ENCODE measurements around the gene SLC45A2.

Gene SLC45A2

GRCh38 chr5:33994845-33995244, 10.4 kb upstream of the SLC45A2 start:
- Histone ChIP-seq H3K27me3 (ENCODE audit: control insufficient read depth in 1 of 2, insufficient read depth in 2 of 2, low read length in 2 of 2) (no peaks in the 10 kb centered on the region), H3K4me3 (ENCODE audit: low read length in 2 of 2) (no peak overlapping the region), H3K27ac (ENCODE audit: low read length) (no peak overlapping the region), H3K9me3 (ENCODE audit: control insufficient read depth in 2 of 2, low read length in 2 of 2) (no peaks in the 10 kb centered on the region), H3K9ac (ENCODE audit: low read length in 2 of 2) (no peak overlapping the region), H3K36me3 (ENCODE audit: control insufficient read depth in 2 of 2, insufficient read depth in 2 of 2, low read length in 2 of 2) (peaks cover 4 to 9% of the 10 kb centered on the region in 2 donors), H3K4me1 (ENCODE audit: control insufficient read depth, insufficient read depth, low read length) (peaks cover 4% of the 10 kb centered on the region)

DNA sequence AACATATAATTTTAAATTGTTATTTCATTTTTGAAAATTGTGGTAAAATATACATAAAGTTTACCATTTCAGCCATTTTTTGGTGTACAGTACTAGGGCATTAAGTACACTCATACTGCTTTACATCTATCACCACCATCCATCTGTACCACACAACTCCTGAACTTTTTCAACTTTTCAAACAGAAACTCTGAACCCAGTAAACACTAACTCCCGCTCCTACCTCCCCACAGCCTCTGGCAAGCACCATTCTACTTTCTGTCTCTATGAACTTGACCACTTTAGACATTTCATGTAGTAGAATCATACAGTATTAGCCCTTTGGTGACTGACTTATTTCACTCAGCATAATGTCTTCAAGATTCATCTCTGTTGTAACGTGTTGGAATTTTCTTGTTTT, 8.4 kb upstream of the SLC45A2 start:
- H3K36me3 ChIP-seq (ENCODE audit: control insufficient read depth in 2 of 2, insufficient read depth in 2 of 2, low read length in 2 of 2): peaks cover 16 to 19% of the 10 kb centered on the region in 2 donors
- H3K9ac ChIP-seq (ENCODE audit: low read length in 2 of 2): no peak overlapping the region
- no peak overlapping the region for H3K4me3 ChIP-seq (ENCODE audit: low read length in 2 of 2)
- peaks cover 4% of the 10 kb centered on the region for H3K4me1 ChIP-seq (ENCODE audit: control insufficient read depth, insufficient read depth, low read length)
- H3K27me3 ChIP-seq (ENCODE audit: control insufficient read depth in 1 of 2, insufficient read depth in 2 of 2, low read length in 2 of 2): no peaks in the 10 kb centered on the region
- H3K9me3 ChIP-seq (ENCODE audit: control insufficient read depth in 2 of 2, low read length in 2 of 2): no peaks in the 10 kb centered on the region
- no peak overlapping the region for H3K27ac ChIP-seq (ENCODE audit: low read length)

DNA sequence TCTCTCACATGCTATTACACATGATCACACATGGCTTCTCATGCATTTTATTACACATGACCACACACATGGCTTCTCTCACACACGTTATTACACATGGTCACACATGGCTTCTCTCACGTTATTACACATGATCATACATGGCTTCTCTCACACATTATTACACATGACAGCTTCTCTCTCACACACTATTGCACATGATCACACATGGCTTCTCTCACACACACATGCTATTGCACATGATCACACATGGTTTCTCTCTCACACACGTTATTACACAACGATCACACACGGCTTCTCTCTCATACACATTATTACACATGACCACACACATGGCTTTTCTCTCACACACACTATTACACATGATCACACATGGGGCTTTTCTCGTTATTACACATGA, 954 bp upstream of the SLC45A2 start:
- Histone ChIP-seq H3K4me3 (ENCODE audit: low read length in 2 of 2) (no peak overlapping the region), H3K27ac (ENCODE audit: low read length) (no peak overlapping the region), H3K36me3 (ENCODE audit: control insufficient read depth in 2 of 2, insufficient read depth in 2 of 2, low read length in 2 of 2) (peaks cover 20 to 22% of the 10 kb centered on the region in 2 donors), H3K9ac (ENCODE audit: low read length in 2 of 2) (no peak overlapping the region), H3K9me3 (ENCODE audit: control insufficient read depth in 2 of 2, low read length in 2 of 2) (no peaks in the 10 kb centered on the region), H3K4me1 (ENCODE audit: control insufficient read depth, insufficient read depth, low read length) (no peaks in the 10 kb centered on the region), H3K27me3 (ENCODE audit: control insufficient read depth in 1 of 2, insufficient read depth in 2 of 2, low read length in 2 of 2) (no peaks in the 10 kb centered on the region)

DNA sequence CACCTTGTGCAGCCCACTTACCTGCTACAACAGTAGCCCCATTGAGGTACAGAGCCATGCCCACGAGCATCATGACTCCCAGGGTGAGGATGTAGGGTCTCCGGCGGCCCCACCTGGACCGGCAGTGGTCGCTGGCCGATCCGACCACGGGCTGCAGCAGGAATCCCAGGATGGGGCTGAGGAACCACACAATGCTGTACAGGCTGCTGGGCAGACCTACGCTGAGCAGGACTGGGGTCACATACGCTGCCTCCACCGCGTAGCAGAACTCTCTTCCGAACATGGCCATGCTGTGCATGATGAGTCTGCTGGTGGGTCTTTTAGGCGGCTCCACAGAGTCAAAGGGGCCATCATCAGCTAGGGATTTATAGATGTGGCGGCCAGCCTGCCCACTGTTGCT, 315 bp downstream of the SLC45A2 start:
- no peaks in the 10 kb centered on the region for H3K9me3 ChIP-seq (ENCODE audit: control insufficient read depth in 2 of 2, low read length in 2 of 2)
- peaks cover 17 to 19% of the 10 kb centered on the region in 2 donors for H3K36me3 ChIP-seq (ENCODE audit: control insufficient read depth in 2 of 2, insufficient read depth in 2 of 2, low read length in 2 of 2)
- no peak overlapping the region for H3K9ac ChIP-seq (ENCODE audit: low read length in 2 of 2)
- no peaks in the 10 kb centered on the region for H3K4me1 ChIP-seq (ENCODE audit: control insufficient read depth, insufficient read depth, low read length)
- H3K27ac ChIP-seq (ENCODE audit: low read length): no peak overlapping the region
- no peak overlapping the region for H3K4me3 ChIP-seq (ENCODE audit: low read length in 2 of 2)
- H3K27me3 ChIP-seq (ENCODE audit: control insufficient read depth in 1 of 2, insufficient read depth in 2 of 2, low read length in 2 of 2): no peaks in the 10 kb centered on the region

GRCh38 chr5:33981408-33982162, 2.9 kb downstream of the SLC45A2 start:
- Histone ChIP-seq H3K9ac (ENCODE audit: low read length in 2 of 2) (no peak overlapping the region), H3K27ac (ENCODE audit: low read length) (no peak overlapping the region), H3K36me3 (ENCODE audit: control insufficient read depth in 2 of 2, insufficient read depth in 2 of 2, low read length in 2 of 2) (peaks cover under 1 to 4% of the 10 kb centered on the region in 2 donors), H3K4me1 (ENCODE audit: control insufficient read depth, insufficient read depth, low read length) (no peaks in the 10 kb centered on the region), H3K27me3 (ENCODE audit: control insufficient read depth in 1 of 2, insufficient read depth in 2 of 2, low read length in 2 of 2) (no peaks in the 10 kb centered on the region), H3K9me3 (ENCODE audit: control insufficient read depth in 2 of 2, low read length in 2 of 2) (no peaks in the 10 kb centered on the region), H3K4me3 (ENCODE audit: low read length in 2 of 2) (no peak overlapping the region)

GRCh38 chr5:33980030-33980429, 4.5 kb downstream of the SLC45A2 start:
- no peaks in the 10 kb centered on the region for H3K27me3 ChIP-seq (ENCODE audit: control insufficient read depth in 1 of 2, insufficient read depth in 2 of 2, low read length in 2 of 2)
- no peaks in the 10 kb centered on the region for H3K9me3 ChIP-seq (ENCODE audit: control insufficient read depth in 2 of 2, low read length in 2 of 2)
- no peak overlapping the region for H3K27ac ChIP-seq (ENCODE audit: low read length)
- H3K4me1 ChIP-seq (ENCODE audit: control insufficient read depth, insufficient read depth, low read length): peaks cover 9% of the 10 kb centered on the region
- no peak overlapping the region for H3K4me3 ChIP-seq (ENCODE audit: low read length in 2 of 2)
- no peak overlapping the region for H3K9ac ChIP-seq (ENCODE audit: low read length in 2 of 2)
- H3K36me3 ChIP-seq (ENCODE audit: control insufficient read depth in 2 of 2, insufficient read depth in 2 of 2, low read length in 2 of 2): no peaks in the 10 kb centered on the region

- H3K9me3 ChIP-seq (ENCODE audit: control insufficient read depth in 2 of 2, low read length in 2 of 2): no peaks in the 10 kb centered on the region
- peaks cover 9% of the 10 kb centered on the region for H3K4me1 ChIP-seq (ENCODE audit: control insufficient read depth, insufficient read depth, low read length)
- no peak overlapping the region for H3K4me3 ChIP-seq (ENCODE audit: low read length in 2 of 2)
- H3K36me3 ChIP-seq (ENCODE audit: control insufficient read depth in 2 of 2, insufficient read depth in 2 of 2, low read length in 2 of 2): no peaks in the 10 kb centered on the region
- H3K27ac ChIP-seq (ENCODE audit: low read length): no peak overlapping the region
- no peaks in the 10 kb centered on the region for H3K27me3 ChIP-seq (ENCODE audit: control insufficient read depth in 1 of 2, insufficient read depth in 2 of 2, low read length in 2 of 2)
- H3K9ac ChIP-seq (ENCODE audit: low read length in 2 of 2): no peak overlapping the region
Observed at GRCh38 chr5:33978306-33978705, 6.2 kb downstream of the SLC45A2 start.

GRCh38 chr5:33976307-33976706, 8.2 kb downstream of the SLC45A2 start:
- no peak overlapping the region for H3K4me3 ChIP-seq (ENCODE audit: low read length in 2 of 2)
- no peaks in the 10 kb centered on the region for H3K36me3 ChIP-seq (ENCODE audit: control insufficient read depth in 2 of 2, insufficient read depth in 2 of 2, low read length in 2 of 2)
- no peaks in the 10 kb centered on the region for H3K27me3 ChIP-seq (ENCODE audit: control insufficient read depth in 1 of 2, insufficient read depth in 2 of 2, low read length in 2 of 2)
- H3K4me1 ChIP-seq (ENCODE audit: control insufficient read depth, insufficient read depth, low read length): peaks cover 9% of the 10 kb centered on the region
- H3K9me3 ChIP-seq (ENCODE audit: control insufficient read depth in 2 of 2, low read length in 2 of 2): no peaks in the 10 kb centered on the region
- H3K9ac ChIP-seq (ENCODE audit: low read length in 2 of 2): no peak overlapping the region
- peak overlapping the region; percentile 46 for H3K27ac ChIP-seq (ENCODE audit: low read length)

DNA sequence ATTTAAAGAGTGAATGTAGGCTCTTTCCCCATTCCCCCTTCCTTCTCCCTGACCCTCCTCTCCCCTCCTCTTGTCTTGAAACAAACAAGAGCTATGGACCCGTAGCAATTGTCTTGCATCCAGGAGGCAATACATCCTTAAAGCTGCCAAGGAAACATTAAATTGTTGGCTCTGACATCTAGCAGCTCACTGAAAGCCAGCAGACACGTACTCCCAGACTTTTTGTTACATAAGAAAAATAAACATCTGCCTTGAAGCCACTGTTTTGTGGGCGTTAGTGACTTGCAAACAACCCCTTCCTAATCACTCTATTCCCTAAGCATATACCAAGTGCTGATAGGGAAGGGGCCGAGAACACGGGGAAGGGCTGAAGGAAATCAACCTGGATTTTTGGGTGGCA, 8.6 kb downstream of the SLC45A2 start:
- no peaks in the 10 kb centered on the region for H3K9me3 ChIP-seq (ENCODE audit: control insufficient read depth in 2 of 2, low read length in 2 of 2)
- H3K9ac ChIP-seq (ENCODE audit: low read length in 2 of 2): peak overlapping the region in 1 of 2 donors; percentile 29
- H3K27ac ChIP-seq (ENCODE audit: low read length): peak overlapping the region; percentile 46
- no peaks in the 10 kb centered on the region for H3K27me3 ChIP-seq (ENCODE audit: control insufficient read depth in 1 of 2, insufficient read depth in 2 of 2, low read length in 2 of 2)
- no peaks in the 10 kb centered on the region for H3K36me3 ChIP-seq (ENCODE audit: control insufficient read depth in 2 of 2, insufficient read depth in 2 of 2, low read length in 2 of 2)
- peak overlapping the region in 1 of 2 donors; percentile 7 for H3K4me3 ChIP-seq (ENCODE audit: low read length in 2 of 2)
- peaks cover 9% of the 10 kb centered on the region for H3K4me1 ChIP-seq (ENCODE audit: control insufficient read depth, insufficient read depth, low read length)

DNA sequence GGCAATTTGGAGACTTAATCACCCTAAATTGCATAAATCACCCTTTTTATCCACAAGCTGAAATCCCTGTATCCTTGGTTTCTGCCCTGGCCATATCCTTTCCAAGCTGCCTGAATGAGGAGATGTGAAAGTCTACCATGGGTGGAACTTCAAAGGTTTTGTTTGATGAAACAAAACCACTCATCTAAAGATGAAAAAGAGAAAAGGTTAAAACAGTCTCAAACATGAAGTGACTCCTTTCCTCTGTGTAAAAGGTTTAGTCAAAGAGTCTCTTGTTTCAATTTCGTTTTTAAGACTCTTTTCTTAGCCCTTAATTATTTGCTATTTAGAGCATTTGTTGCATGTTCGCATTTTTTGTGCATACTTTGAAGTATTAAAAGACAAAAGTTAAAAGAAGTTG, 11.2 kb downstream of the SLC45A2 start:
- H3K4me3 ChIP-seq (ENCODE audit: low read length in 2 of 2): no peak overlapping the region
- H3K9ac ChIP-seq (ENCODE audit: low read length in 2 of 2): no peak overlapping the region

More for the DNA sequence above, 11.2 kb downstream of the SLC45A2 start:
- Histone ChIP-seq H3K27me3 (ENCODE audit: control insufficient read depth in 1 of 2, insufficient read depth in 2 of 2, low read length in 2 of 2) (no peaks in the 10 kb centered on the region), H3K9me3 (ENCODE audit: control insufficient read depth in 2 of 2, low read length in 2 of 2) (no peaks in the 10 kb centered on the region), H3K36me3 (ENCODE audit: control insufficient read depth in 2 of 2, insufficient read depth in 2 of 2, low read length in 2 of 2) (no peaks in the 10 kb centered on the region), H3K27ac (ENCODE audit: low read length) (no peak overlapping the region), H3K4me1 (ENCODE audit: control insufficient read depth, insufficient read depth, low read length) (peaks cover 12% of the 10 kb centered on the region)
